Measurements from ENCODE around the gene RNF213.

RNF213 gene

DNA sequence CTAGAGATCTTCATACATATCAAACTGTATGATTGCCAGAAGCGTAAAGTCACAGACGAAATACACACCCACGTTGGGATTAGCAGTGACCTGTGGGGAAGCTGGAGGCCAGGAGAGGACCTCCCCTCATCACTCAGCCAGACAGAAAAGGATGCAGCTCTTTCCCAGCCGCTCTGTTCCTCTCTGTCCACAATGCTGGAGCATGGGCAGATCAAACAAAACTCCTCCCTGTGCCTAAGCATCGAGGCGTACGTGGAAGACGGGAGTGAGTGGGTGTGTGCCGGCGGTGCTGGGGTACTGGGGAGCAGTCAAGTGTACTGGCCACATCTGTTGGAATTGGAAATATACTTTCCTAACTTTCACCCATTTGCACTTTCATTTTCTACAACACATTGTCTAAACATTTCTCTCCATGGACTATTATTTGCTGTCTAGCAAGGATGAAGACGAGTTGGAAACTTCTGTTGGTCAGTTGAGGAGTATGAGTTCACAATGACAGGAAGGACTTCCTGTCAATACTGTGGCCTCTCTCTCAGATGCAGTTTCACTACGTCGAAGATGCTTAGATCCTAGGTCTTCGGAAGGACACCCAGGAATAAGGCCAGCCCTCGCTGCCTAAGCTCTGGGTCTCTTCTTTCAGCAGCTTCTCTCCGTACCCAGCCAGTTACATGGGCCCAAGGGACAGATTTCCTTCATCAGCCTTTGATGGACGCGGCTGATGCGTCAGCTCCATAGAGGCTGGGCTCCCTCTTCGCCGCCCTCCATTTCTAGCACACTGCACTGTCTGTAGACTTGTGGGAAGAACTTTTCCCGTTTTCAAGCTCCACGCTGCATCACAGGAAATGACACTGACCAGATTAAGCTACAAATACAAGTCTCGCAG lies 123.7 kb downstream of the RNF213 start:
- no peak for TF ChIP-seq CTCF (conservative IDR thresholded peaks at IDR 0.05; ENCODE audit: low read depth, low read length)
- no peak for DNase-seq (ENCODE audit: low read depth)
- H3K4me3 ChIP-seq (ENCODE audit: low read depth, low read length) = no peak overlapping the region

DNA sequence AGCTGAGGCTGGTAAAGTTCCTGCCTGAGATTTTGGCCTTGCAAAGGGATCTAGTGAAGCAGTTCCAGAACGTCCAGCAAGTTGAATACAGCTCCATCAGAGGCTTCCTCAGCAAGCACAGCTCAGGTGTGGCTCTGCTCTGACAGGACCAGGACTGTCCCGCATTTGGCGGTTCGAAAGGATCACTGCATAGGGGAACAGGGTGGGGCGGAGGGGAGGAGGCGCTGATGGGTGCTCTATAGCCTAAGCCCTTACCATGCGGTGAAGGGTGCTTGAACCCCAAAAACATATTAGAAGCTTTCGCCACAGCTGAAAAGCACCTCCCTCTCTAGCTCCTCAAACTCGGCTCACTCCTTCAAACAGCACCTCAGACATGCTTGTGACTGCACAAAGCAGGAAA lies 124.4 kb downstream of the RNF213 start:
- no peak for TF ChIP-seq CTCF (conservative IDR thresholded peaks at IDR 0.05; ENCODE audit: low read depth, low read length)
- H3K4me3 ChIP-seq (ENCODE audit: low read depth, low read length) = no peak overlapping the region
- no peak for DNase-seq (ENCODE audit: low read depth)

- TF ChIP-seq CTCF (conservative IDR thresholded peaks at IDR 0.05; ENCODE audit: low read depth, low read length) = no peak
- no peak overlapping the region for H3K4me3 ChIP-seq (ENCODE audit: low read depth, low read length)
- DNase-seq (ENCODE audit: low read depth) = no peak
Observed at GRCh38 chr17:80386341-80386740, 125.7 kb downstream of the RNF213 start.

DNA sequence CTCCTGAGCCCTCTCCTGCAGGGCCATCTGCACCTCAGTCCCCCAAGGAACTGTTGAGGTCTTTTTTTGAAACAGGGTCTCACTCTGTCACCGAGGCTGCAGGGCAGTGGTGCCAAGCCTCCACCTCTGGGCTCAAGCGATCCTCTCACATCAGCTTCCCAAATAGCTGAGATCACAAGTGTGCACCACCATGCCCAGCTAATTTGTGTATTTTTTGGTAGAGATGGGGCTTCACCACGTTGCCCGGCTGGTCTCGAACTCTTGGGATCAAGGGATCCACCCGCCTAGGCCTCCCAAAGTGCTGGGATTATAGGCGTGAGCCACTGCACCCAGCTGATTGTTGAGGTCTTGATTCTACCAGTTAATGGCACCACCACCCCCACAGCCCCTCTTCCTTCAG lies 126.4 kb downstream of the RNF213 start:
- no peak for DNase-seq (ENCODE audit: low read depth)
- no peak for TF ChIP-seq CTCF (conservative IDR thresholded peaks at IDR 0.05; ENCODE audit: low read depth, low read length)
- no peak overlapping the region for H3K4me3 ChIP-seq (ENCODE audit: low read depth, low read length)

DNA sequence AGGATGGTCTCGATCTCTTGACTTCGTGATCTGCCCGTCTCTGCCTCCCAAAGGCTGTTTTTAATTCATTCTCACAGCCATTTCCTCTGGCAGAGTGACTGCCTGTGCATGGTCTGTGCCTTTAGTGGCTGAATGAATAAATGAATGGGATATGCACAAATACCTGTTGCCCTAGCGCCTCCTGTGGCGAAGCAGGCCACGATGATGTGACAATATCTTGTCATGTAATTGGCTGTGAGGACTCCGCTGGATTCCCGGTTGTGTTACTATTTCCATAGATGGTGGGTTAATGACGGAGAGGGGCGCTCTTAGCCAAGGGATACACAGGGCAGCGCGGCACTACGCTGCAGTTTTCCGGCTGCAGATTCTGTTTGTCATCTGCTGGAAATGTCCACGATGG lies 127.5 kb downstream of the RNF213 start:
- DNase-seq (ENCODE audit: low read depth) = no peak
- H3K4me3 ChIP-seq (ENCODE audit: low read depth, low read length) = no peak overlapping the region
- peak; percentile 1 for TF ChIP-seq CTCF (conservative IDR thresholded peaks at IDR 0.05; ENCODE audit: low read depth, low read length)

GRCh38 chr17:80388601-80389000 lies 127.9 kb downstream of the RNF213 start:
- DNase-seq (ENCODE audit: low read depth) = no peak
- no peak overlapping the region for H3K4me3 ChIP-seq (ENCODE audit: low read depth, low read length)
- no peak for TF ChIP-seq CTCF (conservative IDR thresholded peaks at IDR 0.05; ENCODE audit: low read depth, low read length)
